Esophagus muscularis mucosa (tissue), 4 donors: ENCODE data around the gene CDH5.

Experiments used
- EP300 ChIP-seq: sonication (generic); formaldehyde crosslinking; IDR thresholded peaks from one replicate; pipeline ENCODE4 v1.6.1; 2017; ENCODE audit warnings: antibody characterized with exemption
- POLR2A ChIP-seq: fragments of 450-650 bp; IDR thresholded peaks from one replicate; pipeline ENCODE4 v1.6.1; 2017; ENCODE audit warnings: antibody characterized with exemption, moderate library complexity, mild to moderate bottlenecking, low read depth
- TF ChIP-seq, protein P1 (sequence below), 3 experiments: fragments of 200-600 bp in 2 of 3; fragments of 450-650 bp in 1 of 3; sonication (generic) in 2 of 3; IDR thresholded peaks; one replicate each; pipeline ENCODE4 v1.5.1; 2017 to 2019; ENCODE audit warnings: antibody characterized with exemption in 3 of 3, mild to moderate bottlenecking in 2 of 3, moderate library complexity in 1 of 3

- TF ChIP-seq POLR2A (no peak), EP300 (no peak)
- TF ChIP-seq, protein P1, sequence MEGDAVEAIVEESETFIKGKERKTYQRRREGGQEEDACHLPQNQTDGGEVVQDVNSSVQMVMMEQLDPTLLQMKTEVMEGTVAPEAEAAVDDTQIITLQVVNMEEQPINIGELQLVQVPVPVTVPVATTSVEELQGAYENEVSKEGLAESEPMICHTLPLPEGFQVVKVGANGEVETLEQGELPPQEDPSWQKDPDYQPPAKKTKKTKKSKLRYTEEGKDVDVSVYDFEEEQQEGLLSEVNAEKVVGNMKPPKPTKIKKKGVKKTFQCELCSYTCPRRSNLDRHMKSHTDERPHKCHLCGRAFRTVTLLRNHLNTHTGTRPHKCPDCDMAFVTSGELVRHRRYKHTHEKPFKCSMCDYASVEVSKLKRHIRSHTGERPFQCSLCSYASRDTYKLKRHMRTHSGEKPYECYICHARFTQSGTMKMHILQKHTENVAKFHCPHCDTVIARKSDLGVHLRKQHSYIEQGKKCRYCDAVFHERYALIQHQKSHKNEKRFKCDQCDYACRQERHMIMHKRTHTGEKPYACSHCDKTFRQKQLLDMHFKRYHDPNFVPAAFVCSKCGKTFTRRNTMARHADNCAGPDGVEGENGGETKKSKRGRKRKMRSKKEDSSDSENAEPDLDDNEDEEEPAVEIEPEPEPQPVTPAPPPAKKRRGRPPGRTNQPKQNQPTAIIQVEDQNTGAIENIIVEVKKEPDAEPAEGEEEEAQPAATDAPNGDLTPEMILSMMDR (IDR thresholded peaks at IDR 0.05) = no peak
Measured at GRCh38 chr16:66385415-66385814, 18.9 kb downstream of the CDH5 start.
